OCI-LY7 (cell line): ENCODE measurements around the gene IRS1. TPM values are rescaled to one million over a fixed set of nuclear protein-coding genes. Genes with fewer than 3 reads are reported as not detected.
A peak's percentile ranks its signal among the peaks of the same experiment; 100 is the strongest.

Source experiments
- BruUV-seq: library from RNA; stranded (reverse); fragments of 400-500 nt; replicated peaks from 2 replicates; lab custom pipeline; 2021; lab: Mats Ljungman, UMichigan
- CTCF ChIA-PET: fragments of 300-600 bp; sonication (Branson Sonifier 250); formaldehyde crosslinking; loops from one replicate; lab custom pipeline; 2022; ENCODE audit warnings: antibody characterized with exemption; ENCODE audit not compliant: unreplicated experiment; lab: Charles Lee
- POLR2A ChIA-PET: fragments of 300-600 bp; sonication (Branson Sonifier 250); formaldehyde crosslinking; loops from one replicate; lab custom pipeline; 2022; ENCODE audit warnings: antibody characterized with exemption; lab: Charles Lee
- DNase-seq: peaks from one replicate; pipeline ENCODE4 v3.0.0-alpha.2; 2015; ENCODE audit warnings: low spot score
- H2AFZ ChIP-seq: fragments of 200-600 bp; sonication (generic), shearing (Covaris generic); 2 replicates; pipeline ENCODE4 v1.6.1; 2014; ENCODE audit warnings: mild to moderate bottlenecking, antibody characterized with exemption, low read length, moderate library complexity
- H3K27ac ChIP-seq: fragments of 200-600 bp; sonication (generic); 2 replicates; pipeline ENCODE4 v1.5.1; 2014; ENCODE audit warnings: mixed run types, low read depth, mild to moderate bottlenecking, moderate library complexity, low read length, inconsistent platforms; ENCODE audit not compliant: poor library complexity, severe bottlenecking
- H3K36me3 ChIP-seq: fragments of 200-600 bp; sonication (generic); 2 replicates; pipeline ENCODE4 v1.6.1; 2014; ENCODE audit warnings: mild to moderate bottlenecking, antibody characterized with exemption, low read length, moderate library complexity, mixed read lengths; ENCODE audit not compliant: insufficient read depth
- H3K4me1 ChIP-seq: fragments of 200-600 bp; sonication (generic); 2 replicates; pipeline ENCODE4 v1.5.1; 2014; ENCODE audit warnings: mild to moderate bottlenecking, low read length; ENCODE audit not compliant: insufficient read depth, poor library complexity, severe bottlenecking
- H3K4me2 ChIP-seq: fragments of 200-600 bp; sonication (generic); 2 replicates; pipeline ENCODE4 v1.6.1; 2014; ENCODE audit warnings: mild to moderate bottlenecking, low read length
- H3K4me3 ChIP-seq: fragments of 200-600 bp; sonication (generic); 2 replicates; pipeline ENCODE4 v1.5.1; 2014; ENCODE audit warnings: mild to moderate bottlenecking, low read depth, low read length; ENCODE audit not compliant: poor library complexity, severe bottlenecking
- H3K79me2 ChIP-seq: fragments of 200-600 bp; sonication (generic); 2 replicates; pipeline ENCODE4 v1.6.1; 2016; ENCODE audit warnings: low read depth, mild to moderate bottlenecking, low read length, moderate library complexity, mixed read lengths; ENCODE audit not compliant: insufficient read depth
- H3K9me2 ChIP-seq: fragments of 200-600 bp; sonication (generic); 2 replicates; pipeline ENCODE4 v1.6.1; 2016; ENCODE audit warnings: mild to moderate bottlenecking, low read length, mixed read lengths; ENCODE audit not compliant: insufficient read depth
- H3K9me3 ChIP-seq: fragments of 200-600 bp; sonication (generic); 2 replicates; pipeline ENCODE4 v1.6.1; 2014; ENCODE audit warnings: mild to moderate bottlenecking, mixed run types, low read length, mixed read lengths
- H4K20me1 ChIP-seq: fragments of 200-600 bp; sonication (generic); 2 replicates; pipeline ENCODE4 v1.6.1; 2014; ENCODE audit warnings: mild to moderate bottlenecking, antibody characterized with exemption, low read length, moderate library complexity, mixed read lengths; ENCODE audit not compliant: insufficient read depth
- CTCF ChIP-seq: fragments of 200-600 bp; sonication (generic); conservative IDR thresholded peaks from 2 replicates; pipeline ENCODE4 v1.5.1; 2014; ENCODE audit warnings: mild to moderate bottlenecking, antibody characterized with exemption, low read length, moderate library complexity, mixed read lengths
- EZH2phosphoT487 ChIP-seq: fragments of 200-600 bp; sonication (generic); IDR thresholded peaks from 2 replicates; pipeline ENCODE4 v1.6.1; 2018; ENCODE audit warnings: low read depth, borderline replicate concordance, mild to moderate bottlenecking, mixed run types, antibody characterized with exemption, low read length, moderate library complexity, mixed read lengths
- intact Hi-C: fragments of 100-400 bp; cut with micrococcal nuclease; formaldehyde crosslinking; loops from one replicate; pipeline ENCODE4 v1.10.0; 2022; ENCODE audit not compliant: unreplicated experiment
- total RNA-seq, 2 experiments: library from RNA; depleted of rRNA in 1 of 2; stranded (reverse); fragments of >200 nt in 1 of 2; shearing (Covaris generic) in 1 of 2; gene quantifications; 2 replicates each; pipeline ENCODE4 v1.2.3, GENCODE V29; 2014 to 2022

The IRS1 gene
- total RNA-seq, 2 experiments from 2014 or later: 18.1 to 23.5 TPM

GRCh38 chr2:226839951-226840350, 40.3 kb upstream of the IRS1 start:
- H3K4me2 ChIP-seq: peak overlapping the region; percentile 98
- H4K20me1 ChIP-seq: no peaks in the 10 kb centered on the region
- no peak overlapping the region for H2AFZ ChIP-seq
- peak overlapping the region; percentile 73 for H3K4me3 ChIP-seq
- H3K4me1 ChIP-seq: peaks cover 68% of the 10 kb centered on the region
- peak; percentile 55 for DNase-seq
- H3K36me3 ChIP-seq: peaks cover 38% of the 10 kb centered on the region
- TF ChIP-seq CTCF: no peak
- no peak for TF ChIP-seq EZH2phosphoT487
- intact Hi-C loops: no loop called here
- peaks cover 89% of the 10 kb centered on the region for H3K79me2 ChIP-seq
- H3K9me2 ChIP-seq: no peaks in the 10 kb centered on the region
- no TSS peak for BruUV-seq
- peak overlapping the region; percentile 97 for H3K27ac ChIP-seq
- H3K9me3 ChIP-seq: peaks cover 13% of the 10 kb centered on the region
- ChIA-PET POLR2A (interaction anchor here (0.7 to 5.1 kb wide), 22 partner anchors 9 to 143 kb away, joined by 3 to 60 read pairs (median 4); no protein-coding TSS in a partner anchor), CTCF (interaction anchor here (1.1 to 1.7 kb wide), 3 partner anchors 59 to 138 kb away, joined by 3 to 6 read pairs (median 3); no protein-coding TSS in a partner anchor)

GRCh38 chr2:226839161-226839560, 39.5 kb upstream of the IRS1 start:
- H3K36me3 ChIP-seq: peaks cover 41% of the 10 kb centered on the region
- H2AFZ ChIP-seq: peak overlapping the region; percentile 26; the same call in 1 of the 2 replicates
- peaks cover 4% of the 10 kb centered on the region; the same call in 1 of the 2 replicates for H4K20me1 ChIP-seq
- intact Hi-C loops: no loop called here
- H3K9me3 ChIP-seq: peaks cover 13% of the 10 kb centered on the region
- TF ChIP-seq EZH2phosphoT487: no peak
- CTCF ChIA-PET: interaction anchor here (0.6 to 1.7 kb wide), 5 partner anchors 44 to 139 kb away, joined by 3 to 6 read pairs (median 3); no protein-coding TSS in a partner anchor
- BruUV-seq: no TSS peak
- no peaks in the 10 kb centered on the region for H3K9me2 ChIP-seq
- peaks cover 62% of the 10 kb centered on the region for H3K4me1 ChIP-seq
- peaks cover 89% of the 10 kb centered on the region for H3K79me2 ChIP-seq
- peak overlapping the region; percentile 98 for H3K4me2 ChIP-seq
- H3K4me3 ChIP-seq: peak overlapping the region; percentile 73
- POLR2A ChIA-PET: interaction anchor here (0.6 to 5.1 kb wide), 18 partner anchors 10 to 1824 kb away, joined by 3 to 60 read pairs (median 4); partner anchors contain the start of gene IRS1
- DNase-seq: peak; percentile 46
- H3K27ac ChIP-seq: peak overlapping the region; percentile 97

- POLR2A ChIA-PET: interaction anchor here (0.6 to 5.1 kb wide), 11 partner anchors 10 to 1825 kb away, joined by 3 to 60 read pairs (median 11); partner anchors contain the start of gene IRS1
Measured at GRCh38 chr2:226838722-226839121, 39.1 kb upstream of the IRS1 start.

More at GRCh38 chr2:226838722-226839121, 39.1 kb upstream of the IRS1 start:
- H3K9me3 ChIP-seq: peaks cover 13% of the 10 kb centered on the region
- BruUV-seq: no TSS peak
- no peaks in the 10 kb centered on the region for H3K9me2 ChIP-seq
- H3K36me3 ChIP-seq: peaks cover 41% of the 10 kb centered on the region
- peaks cover 89% of the 10 kb centered on the region for H3K79me2 ChIP-seq
- no peak for TF ChIP-seq EZH2phosphoT487
- TF ChIP-seq CTCF: no peak
- peak; percentile 23 for DNase-seq
- peak overlapping the region; percentile 98 for H3K4me2 ChIP-seq
- peaks cover 9% of the 10 kb centered on the region; the same call in 1 of the 2 replicates for H4K20me1 ChIP-seq
- peak overlapping the region; percentile 26; the same call in 1 of the 2 replicates for H2AFZ ChIP-seq
- peak overlapping the region; percentile 97 for H3K27ac ChIP-seq
- H3K4me3 ChIP-seq: peak overlapping the region; percentile 73
- H3K4me1 ChIP-seq: peaks cover 62% of the 10 kb centered on the region
- CTCF ChIA-PET: interaction anchor here (0.6 to 1.1 kb wide), 3 partner anchors 44 to 77 kb away, joined by 3 to 6 read pairs (median 3); no protein-coding TSS in a partner anchor
- intact Hi-C loops: no loop called here
